22Rv1 (cell line): Measurements from ENCODE around the gene GPHB5.

ENCODE experiments used
- ZFX ChIP-seq: fragments of 450-650 bp; IDR thresholded peaks from 2 replicates; pipeline ENCODE4 v1.6.1; 2017; ENCODE audit warnings: antibody characterized with exemption, borderline replicate concordance
- TF ChIP-seq, protein P1 (sequence below): fragments of 450-650 bp; IDR thresholded peaks from 2 replicates; pipeline ENCODE4 v1.5.1; 2017; ENCODE audit warnings: mild to moderate bottlenecking

DNA sequence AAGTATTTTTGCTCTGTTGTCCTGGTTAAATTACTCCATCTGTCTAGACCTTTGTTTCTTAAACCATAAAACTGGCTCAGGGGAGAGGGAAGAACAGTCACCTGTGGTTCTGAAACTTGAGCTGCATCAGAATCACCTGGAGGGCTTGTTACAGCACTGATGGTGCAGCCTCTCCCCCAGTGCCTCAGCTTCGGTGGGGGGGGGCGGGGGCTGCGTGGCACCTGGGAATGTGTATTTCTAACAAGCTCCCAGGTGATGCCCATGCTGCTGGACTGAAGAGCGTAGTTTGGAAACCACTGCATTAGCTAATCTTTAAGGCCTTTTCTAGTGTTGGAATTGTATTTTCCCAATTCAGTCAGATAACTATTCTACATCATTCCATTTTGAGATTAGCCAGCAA is 42.7 kb downstream of the GPHB5 start:
- TF ChIP-seq, protein P1, sequence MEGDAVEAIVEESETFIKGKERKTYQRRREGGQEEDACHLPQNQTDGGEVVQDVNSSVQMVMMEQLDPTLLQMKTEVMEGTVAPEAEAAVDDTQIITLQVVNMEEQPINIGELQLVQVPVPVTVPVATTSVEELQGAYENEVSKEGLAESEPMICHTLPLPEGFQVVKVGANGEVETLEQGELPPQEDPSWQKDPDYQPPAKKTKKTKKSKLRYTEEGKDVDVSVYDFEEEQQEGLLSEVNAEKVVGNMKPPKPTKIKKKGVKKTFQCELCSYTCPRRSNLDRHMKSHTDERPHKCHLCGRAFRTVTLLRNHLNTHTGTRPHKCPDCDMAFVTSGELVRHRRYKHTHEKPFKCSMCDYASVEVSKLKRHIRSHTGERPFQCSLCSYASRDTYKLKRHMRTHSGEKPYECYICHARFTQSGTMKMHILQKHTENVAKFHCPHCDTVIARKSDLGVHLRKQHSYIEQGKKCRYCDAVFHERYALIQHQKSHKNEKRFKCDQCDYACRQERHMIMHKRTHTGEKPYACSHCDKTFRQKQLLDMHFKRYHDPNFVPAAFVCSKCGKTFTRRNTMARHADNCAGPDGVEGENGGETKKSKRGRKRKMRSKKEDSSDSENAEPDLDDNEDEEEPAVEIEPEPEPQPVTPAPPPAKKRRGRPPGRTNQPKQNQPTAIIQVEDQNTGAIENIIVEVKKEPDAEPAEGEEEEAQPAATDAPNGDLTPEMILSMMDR: no peak
- TF ChIP-seq ZFX: no peak
